NCI-H187 (cell line): ENCODE data around the gene CSF3R.

Experiments used
- DNase-seq, 2 experiments: peaks; one replicate each; lab custom pipeline; 2025; lab: John Stamatoyannopoulos, UW

Gene CSF3R

GRCh38 chr1:36457691-36458090, 25.0 kb downstream of the CSF3R start:
- no peak for DNase-seq

- no peak for DNase-seq
These were observed 26.3 kb downstream of the CSF3R start for GRCh38 chr1:36456391-36456928.

GRCh38 chr1:36455386-36455785, 27.3 kb downstream of the CSF3R start:
- DNase-seq, result no peak

GRCh38 chr1:36453600-36454388, 28.9 kb downstream of the CSF3R start:
- no peak for DNase-seq

GRCh38 chr1:36453051-36453450, 29.7 kb downstream of the CSF3R start:
- DNase-seq, result no peak

GRCh38 chr1:36450919-36451305, 31.8 kb downstream of the CSF3R start:
- DNase-seq, result no peak

GRCh38 chr1:36450270-36450918, 32.3 kb downstream of the CSF3R start, which contains the start of gene OSCP1:
TSS of gene OSCP1 (minus strand) at chr1:36450451. CDS start at chr1:36450369, 82 bp downstream.
- DNase-seq, result peak; percentile 78 to 96

GRCh38 chr1:36448530-36449056, 34.1 kb downstream of the CSF3R start:
- no peak for DNase-seq

- no peak for DNase-seq
These were observed 35.3 kb downstream of the CSF3R start for GRCh38 chr1:36447450-36447849.

- no peak for DNase-seq
These were observed 36.0 kb downstream of the CSF3R start for GRCh38 chr1:36446746-36447145.

GRCh38 chr1:36446271-36446670, 36.4 kb downstream of the CSF3R start:
- DNase-seq, result no peak

- DNase-seq, result no peak
These were observed 39.4 kb downstream of the CSF3R start for GRCh38 chr1:36443297-36443696.

- no peak for DNase-seq
These were observed 40.4 kb downstream of the CSF3R start for GRCh38 chr1:36442337-36442736.

GRCh38 chr1:36440646-36441045, 42.1 kb downstream of the CSF3R start:
- DNase-seq, result no peak

- no peak for DNase-seq
These were observed 42.7 kb downstream of the CSF3R start for GRCh38 chr1:36440044-36440443.

GRCh38 chr1:36438715-36439114, 44.0 kb downstream of the CSF3R start:
- no peak for DNase-seq

GRCh38 chr1:36436821-36437220, 45.9 kb downstream of the CSF3R start:
- no peak for DNase-seq

- DNase-seq, result no peak
These were observed 49.6 kb downstream of the CSF3R start for GRCh38 chr1:36433102-36433501.

- DNase-seq, result no peak
These were observed 50.1 kb downstream of the CSF3R start for GRCh38 chr1:36432616-36433015.

- DNase-seq, result no peak
These were observed 56.9 kb downstream of the CSF3R start for GRCh38 chr1:36425791-36426190.

- DNase-seq, result no peak
These were observed 61.1 kb downstream of the CSF3R start for GRCh38 chr1:36421649-36422048.

- peak; percentile 61 to 68 for DNase-seq
These were observed 61.8 kb downstream of the CSF3R start for GRCh38 chr1:36420836-36421317.

- no peak for DNase-seq
These were observed 62.3 kb downstream of the CSF3R start for GRCh38 chr1:36420409-36420808.
